Vagina (tissue), 2 donors: ENCODE measurements around the gene TRAPPC4. TPM values are rescaled to one million over a fixed set of nuclear protein-coding genes. Genes with fewer than 3 reads are reported as not detected.
"Not testable (repeated sequence)": the region's sequence is repeated elsewhere in the genome, so short reads cannot be mapped to it uniquely, and the experiment has no call there.

Experiments used
- DNase-seq, 2 donors: peaks; one replicate each; pipeline ENCODE4 v3.0.0-alpha.2; 2017; ENCODE audit errors: extremely low spot score in 2 of 2
- H3K27ac ChIP-seq: fragments of 200-600 bp; sonication (generic); one replicate; pipeline ENCODE4 v1.5.1; 2019
- H3K27me3 ChIP-seq: fragments of 200-600 bp; sonication (generic); one replicate; pipeline ENCODE4 v1.5.1; 2019
- H3K36me3 ChIP-seq, 2 donors: fragments of 200-600 bp; sonication (generic); one replicate each; pipeline ENCODE4 v1.5.1; 2017 to 2019
- H3K4me1 ChIP-seq: fragments of 200-600 bp; sonication (generic); one replicate; pipeline ENCODE4 v1.5.1; 2019
- H3K4me3 ChIP-seq, 2 donors: fragments of 200-600 bp; sonication (generic); 1 replicate in 1 of 2; 2 replicates in 1 of 2; pipeline ENCODE4 v1.5.1; 2016 to 2019
- H3K9me3 ChIP-seq: fragments of 200-600 bp; sonication (generic); one replicate; pipeline ENCODE4 v1.5.1; 2019
- CTCF ChIP-seq, 3 experiments: fragments of 450-650 bp in 2 of 3; fragments of 200-600 bp in 1 of 3; sonication (generic) in 1 of 3; IDR thresholded peaks; one replicate each; pipeline ENCODE4 v1.5.1; 2017 to 2019; ENCODE audit warnings: antibody characterized with exemption in 3 of 3, mild to moderate bottlenecking in 2 of 3, moderate library complexity in 2 of 3
- POLR2A ChIP-seq, 2 donors: fragments of 450-650 bp; IDR thresholded peaks; one replicate each; pipeline ENCODE4 v1.6.1; 2017; ENCODE audit warnings: antibody characterized with exemption in 2 of 2, mild to moderate bottlenecking in 2 of 2, moderate library complexity in 2 of 2
- POLR2AphosphoS5 ChIP-seq, 2 donors: sonication (generic); formaldehyde crosslinking; IDR thresholded peaks; one replicate each; pipeline ENCODE4 v1.9.0; 2017; ENCODE audit warnings: antibody characterized with exemption in 2 of 2, mild to moderate bottlenecking in 2 of 2, low read depth in 1 of 2; ENCODE audit not compliant: insufficient read depth in 1 of 2
- intact Hi-C: fragments of 100-400 bp; cut with DNase I; formaldehyde crosslinking; loops from one replicate; pipeline ENCODE4 v1.15.1; 2023
- total RNA-seq: library from RNA; depleted of rRNA; stranded (reverse); fragments of >200 nt; gene quantifications from one replicate; pipeline ENCODE4 v1.2.3, GENCODE V29; 2016

TRAPPC4 gene
- total RNA-seq, 1 donor from 2014 or later: 40.0 TPM

- Histone ChIP-seq H3K27me3 (no peaks in the 10 kb centered on the region), H3K27ac (no peak overlapping the region), H3K4me3 (no peak overlapping the region), H3K36me3 (no peaks in the 10 kb centered on the region), H3K9me3 (no peaks in the 10 kb centered on the region), H3K4me1 (no peaks in the 10 kb centered on the region)
- intact Hi-C loops: no loop called here
- no peak for DNase-seq
- TF ChIP-seq POLR2A (IDR thresholded peaks at IDR 0.05) (no peak), POLR2AphosphoS5 (IDR thresholded peaks at IDR 0.05; ENCODE audit: insufficient read depth in 1 of 2, low read depth in 1 of 2) (no peak), CTCF (IDR thresholded peaks at IDR 0.05) (no peak)
These were observed 39.1 kb upstream of the TRAPPC4 start for GRCh38 chr11:118979434-118979833.

- no peak overlapping the region for H3K27ac ChIP-seq
These were observed 38.2 kb upstream of the TRAPPC4 start for GRCh38 chr11:118980191-118980881.

GRCh38 chr11:118984337-118984736 lies 34.2 kb upstream of the TRAPPC4 start:
- H3K4me1 ChIP-seq, H3K9me3 ChIP-seq, intact Hi-C loops, H3K36me3 ChIP-seq, DNase-seq, H3K27ac ChIP-seq, H3K4me3 ChIP-seq, H3K27me3 ChIP-seq: not testable (repeated sequence)

More at GRCh38 chr11:118980191-118980881, 38.2 kb upstream of the TRAPPC4 start:
- Histone ChIP-seq H3K27me3 (no peaks in the 10 kb centered on the region), H3K36me3 (no peaks in the 10 kb centered on the region), H3K9me3 (no peaks in the 10 kb centered on the region), H3K4me1 (no peaks in the 10 kb centered on the region), H3K4me3 (no peak overlapping the region)
- intact Hi-C loops: no loop called here
- no peak for DNase-seq
- TF ChIP-seq POLR2A (IDR thresholded peaks at IDR 0.05): no peak
- no peak for TF ChIP-seq CTCF (IDR thresholded peaks at IDR 0.05)
- TF ChIP-seq POLR2AphosphoS5 (IDR thresholded peaks at IDR 0.05; ENCODE audit: insufficient read depth in 1 of 2, low read depth in 1 of 2): no peak

GRCh38 chr11:118984825-118985224 lies 33.7 kb upstream of the TRAPPC4 start:
- no peaks in the 10 kb centered on the region for H3K27me3 ChIP-seq
- H3K4me3 ChIP-seq: no peak overlapping the region
- TF ChIP-seq POLR2AphosphoS5 (IDR thresholded peaks at IDR 0.05; ENCODE audit: insufficient read depth in 1 of 2, low read depth in 1 of 2) (no peak), CTCF (IDR thresholded peaks at IDR 0.05) (no peak), POLR2A (IDR thresholded peaks at IDR 0.05) (no peak)
- intact Hi-C loops: no loop called here
- H3K4me1 ChIP-seq: no peaks in the 10 kb centered on the region
- H3K9me3 ChIP-seq: no peaks in the 10 kb centered on the region
- no peak for DNase-seq
- no peak overlapping the region for H3K27ac ChIP-seq
- H3K36me3 ChIP-seq: no peaks in the 10 kb centered on the region

GRCh38 chr11:118988280-118988679 lies 30.3 kb upstream of the TRAPPC4 start:
- intact Hi-C loops: no loop called here
- H3K4me1 ChIP-seq: no peaks in the 10 kb centered on the region
- no peaks in the 10 kb centered on the region for H3K9me3 ChIP-seq
- DNase-seq: no peak
- H3K4me3 ChIP-seq: no peak overlapping the region
- H3K27me3 ChIP-seq: no peaks in the 10 kb centered on the region
- H3K27ac ChIP-seq: no peak overlapping the region
- H3K36me3 ChIP-seq: no peaks in the 10 kb centered on the region
- no peak for TF ChIP-seq POLR2AphosphoS5 (IDR thresholded peaks at IDR 0.05; ENCODE audit: insufficient read depth in 1 of 2, low read depth in 1 of 2)
- no peak for TF ChIP-seq POLR2A (IDR thresholded peaks at IDR 0.05)
- TF ChIP-seq CTCF (IDR thresholded peaks at IDR 0.05): no peak

- DNase-seq, H3K27ac ChIP-seq, H3K4me3 ChIP-seq, H3K27me3 ChIP-seq, intact Hi-C loops, H3K36me3 ChIP-seq, H3K4me1 ChIP-seq, H3K9me3 ChIP-seq: not testable (repeated sequence)
These were observed 27.0 kb upstream of the TRAPPC4 start for GRCh38 chr11:118991486-118992038.
